Stomach (tissue), 9 donors: ENCODE results near the gene DST. TPM values are rescaled to one million over a fixed set of nuclear protein-coding genes. Genes with fewer than 3 reads are reported as not detected.

ENCODE experiments used
- DNase-seq, 2 donors: peaks; one replicate each; pipeline versions ENCODE4 v3.0.0 to v3.0.0-alpha.2; 2013 to 2019
- H3K27ac ChIP-seq, 5 donors: fragments of 200-600 bp in 4 of 5; sonication (generic) in 4 of 5; one replicate each; pipeline ENCODE4 v1.5.1; 2013 to 2019; ENCODE audit warnings: mild to moderate bottlenecking in 1 of 5, moderate library complexity in 1 of 5
- H3K27me3 ChIP-seq, 3 donors: fragments of 200-600 bp; sonication (generic); one replicate each; pipeline ENCODE4 v1.5.1; 2017 to 2019; ENCODE audit warnings: mixed run types in 1 of 3
- H3K36me3 ChIP-seq, 4 donors: fragments of 200-600 bp; sonication (generic); 1 replicate in 3 of 4; 2 replicates in 1 of 4; pipeline ENCODE4 v1.5.1; 2016 to 2019
- H3K4me1 ChIP-seq, 4 donors: fragments of 200-600 bp; sonication (generic); one replicate each; pipeline ENCODE4 v1.5.1; 2016 to 2019
- H3K4me3 ChIP-seq, 4 donors: fragments of 200-600 bp; sonication (generic) in 3 of 4; one replicate each; pipeline ENCODE4 v1.5.1; 2016 to 2019; ENCODE audit warnings: mild to moderate bottlenecking in 1 of 4
- H3K9me3 ChIP-seq, 4 donors: fragments of 200-600 bp; sonication (generic); one replicate each; pipeline ENCODE4 v1.5.1; 2016 to 2019
- CTCF ChIP-seq, 7 experiments: fragments of 450-650 bp in 4 of 7; fragments of 200-600 bp in 3 of 7; sonication (generic) in 3 of 7; IDR thresholded peaks; one replicate each; pipeline ENCODE4 v1.5.1; 2016 to 2019; ENCODE audit warnings: antibody characterized with exemption in 7 of 7, control low read depth in 2 of 7, mild to moderate bottlenecking in 1 of 7
- EP300 ChIP-seq: sonication (generic); formaldehyde crosslinking; IDR thresholded peaks from one replicate; pipeline ENCODE4 v1.6.1; 2017; ENCODE audit warnings: antibody characterized with exemption
- POLR2A ChIP-seq, 4 donors: fragments of 450-650 bp; IDR thresholded peaks; one replicate each; pipeline ENCODE4 v1.6.1; 2016; ENCODE audit warnings: antibody characterized with exemption in 4 of 4, control low read depth in 2 of 4, mild to moderate bottlenecking in 1 of 4, moderate library complexity in 1 of 4
- POLR2AphosphoS5 ChIP-seq, 3 donors: sonication (generic); formaldehyde crosslinking; IDR thresholded peaks; one replicate each; pipeline ENCODE4 v1.6.1; 2016; ENCODE audit warnings: antibody characterized with exemption in 3 of 3
- WGBS, 5 donors: extraction: QIAGEN DNeasy Blood & Tissue Kit in 3 of 5; methylation state at CpG; one replicate each; pipeline versions ENCODE4 v1.1.5 to v1.1.7; 2013 to 2018; 5-methylcytosine and 5-hydroxymethylcytosine counted together
- intact Hi-C: fragments of 100-400 bp; cut with DNase I; formaldehyde crosslinking; loops from one replicate; pipeline ENCODE4 v1.15.1; 2023; ENCODE audit warnings: low total_unique reads
- polyA plus RNA-seq, 3 donors: library from polyadenylated mRNA; stranded (reverse); fragments of 200-250 nt; gene quantifications; one replicate each; pipeline ENCODE4 v1.2.3, GENCODE V29; 2013
- total RNA-seq, 5 donors: library from RNA; depleted of rRNA; stranded (reverse); fragments of >200 nt; gene quantifications; one replicate each; pipeline versions ENCODE4 v1.1.0 to v1.2.3, GENCODE V29; 2014 to 2016
- donor health status: healthy with polysubstance abuse.
- donor health status: Bipolar disorder and iron deficiency.
- donor health status: healthy.

Gene DST
- total and polyA plus RNA-seq, 8 donors: 16.3 to 623 (median 200) TPM

- H3K27me3 ChIP-seq: no peaks in the 10 kb centered on the region
- peak overlapping the region in 2 of 5 donors; percentile 65 to 74 for H3K27ac ChIP-seq
- no peaks in the 10 kb centered on the region for H3K9me3 ChIP-seq
- intact Hi-C loops: no loop called here
- 83 to 91% (median 89%) methylated on average over 3 of the region's 3 CpGs for WGBS, 5 donors
- TF ChIP-seq EP300 (no peak), POLR2A (IDR thresholded peaks at IDR 0.05) (no peak), POLR2AphosphoS5 (IDR thresholded peaks at IDR 0.05) (no peak), CTCF (IDR thresholded peaks at IDR 0.05) (no peak)
- no peak overlapping the region for H3K4me3 ChIP-seq
- DNase-seq: no peak
- peaks cover 4 to 63% (median 25%) of the 10 kb centered on the region in 4 donors for H3K4me1 ChIP-seq
- peaks cover 0 to 37% (median 22%) of the 10 kb centered on the region in 4 donors for H3K36me3 ChIP-seq
Measured at GRCh38 chr6:56522495-56523270, 120.0 kb downstream of the DST start.

GRCh38 chr6:56521976-56522375, 120.7 kb downstream of the DST start:
- no peak for TF ChIP-seq POLR2AphosphoS5 (IDR thresholded peaks at IDR 0.05)
- TF ChIP-seq EP300: no peak
- TF ChIP-seq CTCF (IDR thresholded peaks at IDR 0.05): no peak
- TF ChIP-seq POLR2A (IDR thresholded peaks at IDR 0.05): no peak
- Histone ChIP-seq H3K27ac (peak overlapping the region in 2 of 5 donors; percentile 52 to 74), H3K27me3 (no peaks in the 10 kb centered on the region), H3K4me1 (peaks cover 4 to 63% (median 27%) of the 10 kb centered on the region in 4 donors), H3K36me3 (peaks cover 0 to 29% (median 17%) of the 10 kb centered on the region in 4 donors), H3K9me3 (no peaks in the 10 kb centered on the region), H3K4me3 (no peak overlapping the region)
- intact Hi-C loops: no loop called here
- no peak for DNase-seq
- 50 to 68% (median 55%) methylated on average over 2 of the region's 2 CpGs for WGBS, 5 donors

GRCh38 chr6:56521454-56521853, 121.2 kb downstream of the DST start:
- WGBS, 5 donors: 24 to 49% (median 31%) methylated on average over 2 of the region's 2 CpGs

GRCh38 chr6:56520218-56520617, 122.5 kb downstream of the DST start:
- Histone ChIP-seq H3K36me3 (peaks cover 1 to 25% (median 14%) of the 10 kb centered on the region in 4 donors), H3K4me3 (no peak overlapping the region), H3K27me3 (no peaks in the 10 kb centered on the region), H3K4me1 (peaks cover 0 to 63% (median 24%) of the 10 kb centered on the region in 4 donors), H3K27ac (no peak overlapping the region), H3K9me3 (no peaks in the 10 kb centered on the region)
- 93 to 100% (median 97%) methylated on average over 1 of the region's 1 CpG for WGBS, 5 donors
- TF ChIP-seq POLR2AphosphoS5 (IDR thresholded peaks at IDR 0.05): no peak
- no peak for DNase-seq
- intact Hi-C loops: no loop called here

More at GRCh38 chr6:56521454-56521853, 121.2 kb downstream of the DST start:
- Histone ChIP-seq H3K27ac (peak overlapping the region in 2 of 5 donors; percentile 52 to 74), H3K9me3 (no peaks in the 10 kb centered on the region), H3K36me3 (peaks cover 0 to 30% (median 17%) of the 10 kb centered on the region in 4 donors), H3K4me1 (peaks cover 4 to 63% (median 27%) of the 10 kb centered on the region in 4 donors), H3K4me3 (no peak overlapping the region), H3K27me3 (no peaks in the 10 kb centered on the region)
- no peak for TF ChIP-seq POLR2AphosphoS5 (IDR thresholded peaks at IDR 0.05)
- no peak for TF ChIP-seq EP300
- no peak for TF ChIP-seq CTCF (IDR thresholded peaks at IDR 0.05)
- TF ChIP-seq POLR2A (IDR thresholded peaks at IDR 0.05): no peak
- no peak for DNase-seq
- intact Hi-C loops: no loop called here
